ENCODE results near the gene MLKL.

DNA sequence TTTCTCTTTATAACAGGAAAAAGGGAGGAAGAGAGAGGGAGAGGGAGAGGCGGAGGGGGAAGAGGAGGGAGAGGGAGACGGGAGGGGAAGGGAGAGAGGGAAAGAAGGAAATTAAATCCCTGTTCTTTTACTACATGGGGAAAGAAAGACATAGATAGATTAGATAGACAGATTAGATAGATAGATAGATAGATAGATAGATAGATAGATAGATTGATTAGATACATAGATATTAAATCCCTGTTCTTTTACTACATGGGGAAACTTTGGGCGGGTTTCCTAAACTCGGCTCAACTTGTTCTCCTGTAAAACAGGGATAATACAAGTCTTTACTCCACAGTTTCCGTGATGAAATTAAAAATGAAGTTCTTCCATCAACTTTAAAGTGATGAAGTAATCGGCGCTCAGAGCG lies 34.6 kb downstream of the MLKL start:
- TF ChIP-seq, protein P1, sequence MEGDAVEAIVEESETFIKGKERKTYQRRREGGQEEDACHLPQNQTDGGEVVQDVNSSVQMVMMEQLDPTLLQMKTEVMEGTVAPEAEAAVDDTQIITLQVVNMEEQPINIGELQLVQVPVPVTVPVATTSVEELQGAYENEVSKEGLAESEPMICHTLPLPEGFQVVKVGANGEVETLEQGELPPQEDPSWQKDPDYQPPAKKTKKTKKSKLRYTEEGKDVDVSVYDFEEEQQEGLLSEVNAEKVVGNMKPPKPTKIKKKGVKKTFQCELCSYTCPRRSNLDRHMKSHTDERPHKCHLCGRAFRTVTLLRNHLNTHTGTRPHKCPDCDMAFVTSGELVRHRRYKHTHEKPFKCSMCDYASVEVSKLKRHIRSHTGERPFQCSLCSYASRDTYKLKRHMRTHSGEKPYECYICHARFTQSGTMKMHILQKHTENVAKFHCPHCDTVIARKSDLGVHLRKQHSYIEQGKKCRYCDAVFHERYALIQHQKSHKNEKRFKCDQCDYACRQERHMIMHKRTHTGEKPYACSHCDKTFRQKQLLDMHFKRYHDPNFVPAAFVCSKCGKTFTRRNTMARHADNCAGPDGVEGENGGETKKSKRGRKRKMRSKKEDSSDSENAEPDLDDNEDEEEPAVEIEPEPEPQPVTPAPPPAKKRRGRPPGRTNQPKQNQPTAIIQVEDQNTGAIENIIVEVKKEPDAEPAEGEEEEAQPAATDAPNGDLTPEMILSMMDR (IDR thresholded peaks at IDR 0.05) = no peak
- TF ChIP-seq POLR2AphosphoS5 (IDR thresholded peaks at IDR 0.05) = no peak

Measured in breast epithelium (tissue), 3 donors.